GM18868 (cell line): ENCODE results near the gene ENDOU.

Source experiments
- ATAC-seq: cut with Tn5 transposase; IDR thresholded peaks from one replicate; pipeline ENCODE4 v1.9.1; 2021; ENCODE audit warnings: mild to moderate bottlenecking, moderate library complexity; ENCODE audit not compliant: unreplicated experiment

The ENDOU gene

GRCh38 chr12:47757840-47758583, 32.7 kb upstream of the ENDOU start:
- ATAC-seq = no peak

- no peak for ATAC-seq
Measured at GRCh38 chr12:47757364-47757839, 32.1 kb upstream of the ENDOU start.

GRCh38 chr12:47755655-47756562, 30.6 kb upstream of the ENDOU start:
- ATAC-seq = peak; percentile 79

GRCh38 chr12:47754881-47755280, 29.6 kb upstream of the ENDOU start:
- peak; percentile 20 for ATAC-seq

GRCh38 chr12:47754126-47754525, 28.8 kb upstream of the ENDOU start:
- ATAC-seq = no peak

- ATAC-seq = no peak
Measured at GRCh38 chr12:47753021-47754001, 28.0 kb upstream of the ENDOU start.

- ATAC-seq = no peak
Measured at GRCh38 chr12:47752552-47752951, 27.3 kb upstream of the ENDOU start.

- ATAC-seq = no peak
Measured at GRCh38 chr12:47752121-47752520, 26.8 kb upstream of the ENDOU start.

- ATAC-seq = no peak
Measured at GRCh38 chr12:47751561-47751960, 26.3 kb upstream of the ENDOU start.

- no peak for ATAC-seq
Measured at GRCh38 chr12:47750916-47751470, 25.7 kb upstream of the ENDOU start.

- ATAC-seq = no peak
Measured at GRCh38 chr12:47750229-47750798, 25.0 kb upstream of the ENDOU start.

GRCh38 chr12:47748899-47749298, 23.6 kb upstream of the ENDOU start:
- ATAC-seq = no peak

- ATAC-seq = no peak
Measured at GRCh38 chr12:47748507-47748828, 23.2 kb upstream of the ENDOU start.

- ATAC-seq = no peak
Measured at GRCh38 chr12:47747596-47748506, 22.6 kb upstream of the ENDOU start.

- ATAC-seq = peak; percentile 57
Measured at GRCh38 chr12:47747126-47747525, 21.8 kb upstream of the ENDOU start.

GRCh38 chr12:47746523-47746922, 21.2 kb upstream of the ENDOU start:
- no peak for ATAC-seq

- ATAC-seq = no peak
Measured at GRCh38 chr12:47746073-47746472, 20.8 kb upstream of the ENDOU start.

GRCh38 chr12:47745485-47746041, 20.3 kb upstream of the ENDOU start:
- ATAC-seq = no peak
